HepG2 (cell line): ENCODE results near the gene CHN2. TPM values are rescaled to one million over a fixed set of nuclear protein-coding genes. Genes with fewer than 3 reads are reported as not detected.

Source experiments
- ARID5B ChIP-seq: IDR thresholded peaks from 2 replicates; pipeline ENCODE4 v1.4.0; 2020; ENCODE audit warnings: mild to moderate bottlenecking, missing genetic modification reagents
- ATRX ChIP-seq: sonication (generic); formaldehyde crosslinking; IDR thresholded peaks from 2 replicates; pipeline ENCODE4 v1.4.0; 2020; ENCODE audit warnings: missing genetic modification reagents, borderline replicate concordance
- CEBPB ChIP-seq: IDR thresholded peaks from 2 replicates; pipeline ENCODE4 v1.6.1; 2011; ENCODE audit warnings: low read depth, low read length, improper control_type of control experiment, borderline replicate concordance
- GLI4 ChIP-seq: sonication (generic); formaldehyde crosslinking; IDR thresholded peaks from 2 replicates; pipeline ENCODE4 v1.5.1; 2020; ENCODE audit warnings: missing genetic modification reagents, mild to moderate bottlenecking, moderate library complexity, borderline replicate concordance
- HNRNPL ChIP-seq: fragments of 200-400 bp; formaldehyde crosslinking; IDR thresholded peaks from 2 replicates; pipeline ENCODE4 v1.6.1; 2017; ENCODE audit warnings: mild to moderate bottlenecking, low read depth, low read length
- MED13 ChIP-seq: sonication (generic); formaldehyde crosslinking; IDR thresholded peaks from 2 replicates; pipeline ENCODE4 v1.5.0; 2020; ENCODE audit warnings: missing genetic modification reagents
- MTF1 ChIP-seq: sonication (generic); formaldehyde crosslinking; IDR thresholded peaks from 2 replicates; pipeline ENCODE4 v1.5.0; 2020; ENCODE audit warnings: missing genetic modification reagents
- NFKBIZ ChIP-seq: IDR thresholded peaks from 2 replicates; pipeline ENCODE4 v1.6.1; 2018; ENCODE audit warnings: missing genetic modification reagents, missing compliant biosample characterization
- NONO ChIP-seq, 2 experiments: fragments of 450-650 bp in 1 of 2; sonication (generic) in 1 of 2; formaldehyde crosslinking in 1 of 2; IDR thresholded peaks in 1 of 2; conservative IDR thresholded peaks in 1 of 2; 2 replicates each; pipeline versions ENCODE4 v1.6.1 to v1.8.0; 2017 to 2022; ENCODE audit warnings: mild to moderate bottlenecking in 1 of 2, missing genetic modification reagents in 1 of 2, moderate library complexity in 1 of 2
- RBM22 ChIP-seq: fragments of 200-400 bp; formaldehyde crosslinking; optimal IDR thresholded peaks from 2 replicates; pipeline ENCODE3; 2017; ENCODE audit warnings: mild to moderate bottlenecking, low read length, moderate library complexity
- RELA ChIP-seq: sonication (generic); formaldehyde crosslinking; IDR thresholded peaks from 2 replicates; pipeline ENCODE4 v1.4.0; 2020; ENCODE audit warnings: missing genetic modification reagents
- ZMYM3 ChIP-seq: sonication (generic); formaldehyde crosslinking; IDR thresholded peaks from 2 replicates; pipeline ENCODE4 v1.5.1; 2020; ENCODE audit warnings: mild to moderate bottlenecking, missing genetic modification reagents
- ZNF18 ChIP-seq: sonication (generic); formaldehyde crosslinking; IDR thresholded peaks from 2 replicates; pipeline ENCODE4 v1.8.0; 2022; ENCODE audit warnings: mild to moderate bottlenecking, missing genetic modification reagents; ENCODE audit not compliant: insufficient replicate concordance
- ZNF350 ChIP-seq: sonication (generic); formaldehyde crosslinking; IDR thresholded peaks from 2 replicates; pipeline ENCODE4 v1.4.0; 2020; ENCODE audit warnings: mild to moderate bottlenecking, low read depth, missing genetic modification reagents, borderline replicate concordance
- ZNF567 ChIP-seq: sonication (generic); formaldehyde crosslinking; IDR thresholded peaks from 2 replicates; pipeline ENCODE4 v1.8.1; 2023; ENCODE audit warnings: mild to moderate bottlenecking, missing genetic modification reagents, borderline replicate concordance
- ZNF580 ChIP-seq: IDR thresholded peaks from 2 replicates; pipeline ENCODE4 v1.6.1; 2016; ENCODE audit warnings: low read depth, borderline replicate concordance
- ZNF710 ChIP-seq: sonication (generic); formaldehyde crosslinking; IDR thresholded peaks from 2 replicates; pipeline ENCODE4 v1.5.0; 2020; ENCODE audit warnings: mild to moderate bottlenecking, missing genetic modification reagents, borderline replicate concordance
- ZNF800 ChIP-seq: sonication (generic); formaldehyde crosslinking; IDR thresholded peaks from 2 replicates; pipeline ENCODE4 v1.4.0; 2020; ENCODE audit warnings: missing genetic modification reagents
- ZNF850 ChIP-seq: sonication (generic); formaldehyde crosslinking; conservative IDR thresholded peaks from 2 replicates; pipeline ENCODE4 v1.9.0; 2021; ENCODE audit warnings: mild to moderate bottlenecking, missing genetic modification reagents
- polyA plus RNA-seq, 8 experiments: library from polyadenylated mRNA; depleted of rRNA in 3 of 8; stranded (reverse) in 7 of 8; unstranded in 1 of 8; fragments of >200 nt; fragmentation: Illumina TruSeq in 4 of 8; extraction: Trizol in 4 of 8; gene quantifications; 2 replicates each; pipeline versions ENCODE4 v1.2.1 to v1.2.3, GENCODE V29; 2011 to 2016; ENCODE audit warnings: low read depth in 4 of 8, missing spikeins in 1 of 8, mixed read lengths in 1 of 8; ENCODE audit not compliant: insufficient read depth in 1 of 8
- total RNA-seq, 5 experiments: library from RNA; depleted of rRNA; stranded (reverse); fragments of >200 nt; fragmentation: Illumina TruSeq; extraction: Trizol; gene quantifications; 2 replicates each; pipeline ENCODE4 v1.2.3, GENCODE V29; 2016; ENCODE audit warnings: low read depth in 1 of 5

Gene CHN2
- total and polyA plus RNA-seq, 2 of the 13 experiments (the other 11 are each of a cell fraction or from before 2014, with no cell fraction given), result 23.5 to 30.5 TPM

- TF ChIP-seq ZNF710 (CRISPR knock-in tag) (no peak), CEBPB (no peak), MED13 (CRISPR knock-in tag) (no peak), MTF1 (CRISPR knock-in tag) (no peak), RBM22 (no peak), HNRNPL (0 out of 2 replicates have a peak, but pooled peaks have one; percentile 59), ZNF350 (no peak), NONO (IDR thresholded peaks at IDR 0.05) (no peak), NONO (CRISPR knock-in tag; conservative IDR thresholded peaks at IDR 0.05) (no peak), ZNF850 (CRISPR knock-in tag) (no peak), NFKBIZ (no peak), ARID5B (CRISPR knock-in tag) (peak; percentile 85), ATRX (no peak), ZNF580 (no peak), RELA (CRISPR knock-in tag) (no peak), ZNF18 (CRISPR knock-in tag) (peak; percentile 22), ZNF800 (CRISPR knock-in tag) (no peak), ZNF567 (CRISPR knock-in tag) (no peak), ZMYM3 (CRISPR knock-in tag) (0 out of 2 replicates have a peak, but pooled peaks have one; percentile 39), GLI4 (CRISPR knock-in tag) (no peak)
Observed at GRCh38 chr7:29247224-29247962, 52.8 kb downstream of the CHN2 start (continued).
